ENCODE measurements around the gene FLYWCH1.
A peak's percentile ranks its signal among the peaks of the same experiment; 100 is the strongest.
"Not testable (repeated sequence)": the region's sequence is repeated elsewhere in the genome, so short reads cannot be mapped to it uniquely, and the experiment has no call there.

Gene FLYWCH1

GRCh38 chr16:2927010-2927646 lies 15.4 kb downstream of the FLYWCH1 start:
- DNase-seq, result peak; percentile 93

GRCh38 chr16:2928151-2928550 lies 16.4 kb downstream of the FLYWCH1 start:
- DNase-seq, result not testable (repeated sequence)

DNA sequence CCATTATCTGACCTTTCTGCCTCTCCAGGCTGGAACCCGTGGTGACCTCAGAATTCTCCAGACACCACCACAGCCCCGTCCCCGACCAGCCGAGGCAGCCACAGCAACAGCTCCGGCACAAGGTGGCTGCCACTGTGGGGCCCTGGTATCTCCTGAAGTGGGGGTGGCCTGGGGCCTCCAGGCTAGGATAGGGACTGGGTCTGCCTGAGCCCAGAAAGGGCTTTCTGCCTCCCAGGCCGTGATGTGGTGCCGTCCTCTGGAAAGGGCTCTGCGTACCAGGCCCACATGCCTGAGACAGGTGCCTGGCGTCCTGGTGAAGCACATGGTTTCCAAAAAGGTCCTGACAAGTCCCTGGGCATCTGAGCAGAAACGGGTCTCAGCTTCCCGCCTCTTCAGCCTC lies 17.1 kb downstream of the FLYWCH1 start:
- no peak for DNase-seq

DNA sequence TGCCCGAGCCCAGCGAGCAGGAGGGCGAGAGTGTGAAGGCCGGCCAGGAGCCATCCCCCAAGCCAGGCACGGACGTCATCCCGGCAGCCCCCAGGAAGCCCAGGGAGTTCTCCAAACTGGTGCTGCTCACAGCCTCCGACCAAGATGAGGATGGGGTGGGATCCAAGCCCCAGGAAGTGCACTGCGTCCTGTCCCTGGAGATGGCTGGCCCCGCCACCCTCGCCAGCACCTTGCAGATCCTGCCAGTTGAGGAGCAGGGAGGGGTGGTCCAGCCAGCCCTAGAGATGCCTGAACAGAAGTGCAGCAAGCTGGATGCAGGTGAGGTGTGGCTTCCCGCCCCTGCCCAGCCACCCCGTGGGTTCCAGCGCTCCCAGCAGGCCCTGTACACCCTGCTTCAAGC lies 18.0 kb downstream of the FLYWCH1 start:
- DNase-seq, result no peak

DNA sequence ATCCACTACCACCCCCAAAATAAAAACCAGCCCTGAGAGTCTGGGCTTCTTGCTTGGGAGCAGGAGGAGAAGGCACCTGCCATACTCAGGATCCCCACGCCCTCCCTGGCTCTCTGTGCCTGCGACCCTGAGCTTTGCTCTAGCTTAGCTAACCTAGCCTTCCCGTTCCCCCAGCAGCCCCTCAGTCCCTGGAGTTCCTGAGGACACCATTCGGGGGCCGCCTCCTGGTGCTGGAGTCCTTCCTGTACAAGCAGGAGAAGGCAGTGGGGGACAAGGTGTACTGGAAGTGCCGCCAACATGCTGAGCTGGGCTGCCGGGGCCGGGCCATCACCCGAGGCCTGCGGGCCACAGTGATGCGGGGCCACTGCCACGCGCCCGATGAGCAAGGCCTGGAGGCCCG lies 18.5 kb downstream of the FLYWCH1 start:
- DNase-seq, result no peak

GRCh38 chr16:2931231-2931914 lies 19.6 kb downstream of the FLYWCH1 start:
- DNase-seq, result not testable (repeated sequence)

DNA sequence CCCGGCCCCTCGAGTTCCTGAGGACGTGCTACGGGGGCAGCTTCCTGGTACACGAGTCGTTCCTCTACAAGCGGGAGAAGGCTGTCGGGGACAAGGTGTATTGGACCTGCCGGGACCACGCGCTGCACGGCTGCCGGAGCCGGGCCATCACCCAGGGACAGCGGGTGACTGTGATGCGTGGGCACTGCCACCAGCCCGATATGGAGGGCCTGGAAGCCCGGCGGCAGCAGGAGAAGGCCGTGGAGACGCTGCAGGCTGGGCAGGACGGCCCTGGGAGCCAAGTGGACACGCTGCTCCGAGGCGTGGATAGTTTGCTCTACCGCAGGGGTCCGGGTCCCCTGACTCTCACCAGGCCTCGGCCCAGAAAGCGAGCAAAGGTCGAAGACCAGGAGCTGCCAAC lies 21.4 kb downstream of the FLYWCH1 start:
- DNase-seq, result no peak

DNA sequence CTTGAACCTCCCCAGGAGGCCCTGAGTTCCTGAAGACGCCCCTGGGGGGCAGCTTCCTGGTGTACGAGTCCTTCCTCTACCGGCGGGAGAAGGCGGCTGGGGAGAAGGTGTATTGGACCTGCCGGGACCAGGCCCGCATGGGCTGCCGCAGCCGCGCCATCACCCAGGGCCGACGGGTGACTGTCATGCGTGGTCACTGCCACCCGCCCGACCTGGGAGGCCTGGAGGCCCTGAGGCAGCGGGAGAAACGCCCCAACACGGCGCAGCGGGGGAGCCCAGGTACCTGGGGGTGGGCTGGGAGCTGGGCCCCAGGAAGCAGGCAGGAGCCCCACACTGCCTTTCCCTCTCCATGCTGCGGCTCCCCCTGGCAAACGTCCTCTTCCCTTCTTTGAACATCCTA lies 22.0 kb downstream of the FLYWCH1 start:
- no peak for DNase-seq

GRCh38 chr16:2934450-2934849 lies 22.7 kb downstream of the FLYWCH1 start:
- DNase-seq, result no peak

GRCh38 chr16:2936436-2937011 lies 24.8 kb downstream of the FLYWCH1 start:
- DNase-seq, result no peak

DNA sequence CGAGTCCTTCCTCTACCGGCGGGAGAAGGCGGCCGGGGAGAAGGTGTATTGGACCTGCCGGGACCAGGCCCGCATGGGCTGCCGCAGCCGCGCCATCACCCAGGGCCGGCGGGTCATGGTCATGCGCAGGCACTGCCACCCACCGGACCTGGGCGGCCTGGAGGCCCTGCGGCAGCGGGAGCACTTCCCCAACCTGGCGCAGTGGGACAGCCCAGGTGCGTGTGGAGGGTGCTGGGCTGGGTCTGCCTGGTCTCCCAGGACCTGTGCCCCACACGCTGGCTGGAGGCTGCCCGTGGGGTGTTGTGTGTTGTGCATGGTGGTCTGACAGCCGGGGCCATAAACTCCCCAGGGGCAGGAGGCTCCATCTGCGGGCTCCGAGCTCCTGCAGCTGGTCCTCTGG lies 25.4 kb downstream of the FLYWCH1 start:
- no peak for DNase-seq

GRCh38 chr16:2938206-2938605 lies 26.5 kb downstream of the FLYWCH1 start:
- no peak for DNase-seq

GRCh38 chr16:2939968-2940367 lies 28.2 kb downstream of the FLYWCH1 start:
- no peak for DNase-seq

DNA sequence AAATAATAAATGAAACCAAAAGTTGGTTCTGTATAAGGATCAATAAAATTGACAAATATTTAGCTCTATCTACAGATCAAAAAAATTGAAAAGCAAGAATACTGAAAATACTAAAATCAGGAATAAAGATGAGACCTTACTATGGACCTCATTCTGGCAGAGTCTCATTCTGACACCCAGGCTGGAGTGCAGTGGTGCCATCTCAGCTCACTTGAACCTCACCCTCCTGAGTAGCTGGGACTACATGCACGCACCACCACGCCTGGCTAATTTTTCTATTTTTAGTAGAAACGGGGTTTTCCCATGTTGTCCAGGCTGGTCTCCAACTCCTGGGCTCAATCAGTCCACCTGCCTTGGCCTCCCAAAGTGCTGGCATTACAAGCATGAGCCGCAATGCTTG lies 30.3 kb downstream of the FLYWCH1 start:
- no peak for DNase-seq

GRCh38 chr16:2943716-2944115 lies 32.0 kb downstream of the FLYWCH1 start:
- DNase-seq, result not testable (repeated sequence)

- DNase-seq, result no peak
Measured at GRCh38 chr16:2946649-2947048, 34.9 kb downstream of the FLYWCH1 start.

GRCh38 chr16:2948807-2949704 lies 37.3 kb downstream of the FLYWCH1 start:
- no peak for DNase-seq

- DNase-seq, result no peak
Measured at GRCh38 chr16:2949705-2950352, 38.1 kb downstream of the FLYWCH1 start.

GRCh38 chr16:2950353-2950724 lies 38.6 kb downstream of the FLYWCH1 start:
- DNase-seq, result no peak

DNA sequence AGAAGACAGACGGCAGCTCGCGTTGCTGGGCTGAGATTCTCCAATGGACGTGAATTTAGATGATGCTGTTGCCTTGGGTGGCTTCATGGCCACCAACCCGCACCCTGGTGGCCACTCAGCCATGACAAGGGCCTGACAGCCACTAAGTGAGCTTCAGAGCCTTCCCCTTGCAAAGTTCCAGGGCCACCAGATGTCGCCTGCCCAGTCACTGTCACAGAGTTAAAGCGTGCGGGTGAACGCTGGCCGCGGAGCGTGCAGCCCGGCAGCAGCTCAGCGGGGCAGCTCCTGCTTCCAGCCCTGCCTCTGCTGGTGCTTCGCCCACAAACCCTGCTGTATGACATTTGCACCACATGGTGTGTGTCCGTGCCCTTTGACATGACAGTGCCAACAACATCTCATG lies 39.0 kb downstream of the FLYWCH1 start:
- DNase-seq, result no peak

GRCh38 chr16:2952679-2953078 lies 40.9 kb downstream of the FLYWCH1 start:
- DNase-seq, result no peak

- no peak for DNase-seq
Measured at GRCh38 chr16:2953706-2954627, 42.2 kb downstream of the FLYWCH1 start.

Measured in inflammatory macrophage (primary cell).